HEK293 (cell line): ENCODE results near the gene ABCA7.
A peak's percentile ranks its signal among the peaks of the same experiment; 100 is the strongest.

Source experiments
- CTCF ChIA-PET: fragments of 350-600 bp; formaldehyde crosslinking; extraction: SDS; loops from one replicate; lab custom pipeline; 2021; ENCODE audit warnings: antibody characterized with exemption; lab: Yijun Ruan, JAX
- POLR2A ChIA-PET: fragments of 300-600 bp; formaldehyde crosslinking; extraction: SDS; loops from one replicate; lab custom pipeline; 2020; ENCODE audit warnings: antibody characterized with exemption, inconsistent platforms; lab: Yijun Ruan, JAX
- H3K27ac ChIP-seq: fragments of 200-500 bp; sonication (Bioruptor generic); 2 replicates; pipeline ENCODE4 v1.5.1; 2014; ENCODE audit warnings: low read depth, low read length, control low read depth, inconsistent platforms; ENCODE audit errors: extremely low read depth
- H3K36me3 ChIP-seq, 2 experiments: fragments of 200-500 bp in 1 of 2; sonication (Bioruptor generic) in 1 of 2; 1 replicate in 1 of 2; 2 replicates in 1 of 2; pipeline ENCODE4 v1.5.1; 2014 to 2017; ENCODE audit warnings: inconsistent platforms in 2 of 2, low read length in 2 of 2; ENCODE audit not compliant: control insufficient read depth in 2 of 2, insufficient read depth in 1 of 2
- H3K4me1 ChIP-seq: fragments of 200-500 bp; sonication (Bioruptor generic); 2 replicates; pipeline ENCODE4 v1.5.1; 2014; ENCODE audit warnings: mild to moderate bottlenecking, low read length, inconsistent platforms; ENCODE audit not compliant: control insufficient read depth, insufficient read depth
- H3K4me3 ChIP-seq: 2 replicates; pipeline ENCODE4 v1.5.1; 2011; ENCODE audit warnings: low read depth, mild to moderate bottlenecking, control low read depth, low read length, moderate library complexity
- H3K9me3 ChIP-seq: fragments of 200-500 bp; sonication (Bioruptor generic); 2 replicates; pipeline ENCODE4 v1.5.1; 2014; ENCODE audit warnings: low read depth, low read length, inconsistent platforms; ENCODE audit not compliant: control insufficient read depth, insufficient read depth
- BCL11B ChIP-seq: fragments of 450-650 bp; formaldehyde crosslinking; IDR thresholded peaks from 2 replicates; pipeline ENCODE4 v1.5.1; 2016; ENCODE audit warnings: low read depth, missing biosample characterization, missing genetic modification characterization
- GFI1B ChIP-seq: fragments of 450-650 bp; formaldehyde crosslinking; IDR thresholded peaks from 2 replicates; pipeline ENCODE4 v1.5.1; 2016; ENCODE audit warnings: missing biosample characterization, missing genetic modification characterization
- GLI2 ChIP-seq: fragments of 450-650 bp; formaldehyde crosslinking; IDR thresholded peaks from 2 replicates; pipeline ENCODE4; 2017; ENCODE audit warnings: missing biosample characterization, missing genetic modification characterization, low read depth, borderline replicate concordance
- OSR2 ChIP-seq: fragments of 450-650 bp; formaldehyde crosslinking; IDR thresholded peaks from 2 replicates; pipeline ENCODE4 v1.5.1; 2016; ENCODE audit warnings: missing biosample characterization, missing genetic modification characterization
- PBX3 ChIP-seq: sonication (generic); formaldehyde crosslinking; IDR thresholded peaks from 2 replicates; pipeline ENCODE4 v1.8.1; 2022; ENCODE audit warnings: mild to moderate bottlenecking, moderate library complexity, missing genetic modification reagents
- YY2 ChIP-seq: fragments of 450-650 bp; formaldehyde crosslinking; IDR thresholded peaks from 2 replicates; pipeline ENCODE4 v1.5.1; 2016; ENCODE audit warnings: missing biosample characterization, missing genetic modification characterization
- ZBTB1 ChIP-seq: fragments of 450-650 bp; formaldehyde crosslinking; IDR thresholded peaks from 2 replicates; pipeline ENCODE4 v1.5.1; 2016; ENCODE audit warnings: missing biosample characterization, missing genetic modification characterization
- ZBTB17 ChIP-seq: fragments of 450-650 bp; formaldehyde crosslinking; IDR thresholded peaks from 2 replicates; pipeline ENCODE4 v1.5.1; 2016; ENCODE audit warnings: missing biosample characterization, missing genetic modification characterization
- ZBTB20 ChIP-seq: fragments of 450-650 bp; formaldehyde crosslinking; IDR thresholded peaks from 2 replicates; pipeline ENCODE4 v1.5.1; 2016; ENCODE audit warnings: missing biosample characterization, missing genetic modification characterization
- ZBTB26 ChIP-seq: fragments of 450-650 bp; formaldehyde crosslinking; optimal IDR thresholded peaks from 2 replicates; pipeline ENCODE3; 2016; ENCODE audit warnings: missing biosample characterization, mild to moderate bottlenecking, missing genetic modification characterization
- ZBTB7A ChIP-seq: fragments of 450-650 bp; formaldehyde crosslinking; IDR thresholded peaks from 2 replicates; pipeline ENCODE4 v1.5.1; 2016; ENCODE audit warnings: low read depth, missing biosample characterization, missing genetic modification characterization
- ZFP3 ChIP-seq: fragments of 450-650 bp; formaldehyde crosslinking; IDR thresholded peaks from 2 replicates; pipeline ENCODE4 v1.5.1; 2016; ENCODE audit warnings: low read depth, missing biosample characterization, missing genetic modification characterization
- ZNF10 ChIP-seq: fragments of 450-650 bp; formaldehyde crosslinking; IDR thresholded peaks from 2 replicates; pipeline ENCODE4 v1.5.1; 2017; ENCODE audit warnings: missing biosample characterization, missing genetic modification characterization
- ZNF114 ChIP-seq: fragments of 450-650 bp; formaldehyde crosslinking; IDR thresholded peaks from 2 replicates; pipeline ENCODE4 v1.5.0; 2017; ENCODE audit warnings: missing biosample characterization, missing genetic modification characterization
- ZNF18 ChIP-seq: fragments of 450-650 bp; formaldehyde crosslinking; IDR thresholded peaks from 2 replicates; pipeline ENCODE4 v1.5.1; 2016; ENCODE audit warnings: missing biosample characterization, missing genetic modification characterization
- ZNF184 ChIP-seq: fragments of 450-650 bp; IDR thresholded peaks from 2 replicates; pipeline ENCODE4 v1.5.1; 2018; ENCODE audit warnings: missing biosample characterization, mild to moderate bottlenecking, missing genetic modification characterization
- ZNF302 ChIP-seq: fragments of 450-650 bp; formaldehyde crosslinking; IDR thresholded peaks from 2 replicates; pipeline ENCODE4 v1.5.1; 2016; ENCODE audit warnings: missing biosample characterization, missing genetic modification characterization, low read depth
- ZNF610 ChIP-seq: fragments of 450-650 bp; formaldehyde crosslinking; IDR thresholded peaks from 2 replicates; pipeline ENCODE4 v1.5.1; 2016; ENCODE audit warnings: missing biosample characterization, missing genetic modification characterization, borderline replicate concordance
- TF ChIP-seq, protein P1 (sequence below): fragments of 450-650 bp; formaldehyde crosslinking; IDR thresholded peaks from 2 replicates; pipeline ENCODE4 v1.5.1; 2017; ENCODE audit warnings: missing biosample characterization, missing genetic modification characterization
- TF ChIP-seq, protein P2 (sequence below): fragments of 450-650 bp; formaldehyde crosslinking; IDR thresholded peaks from 2 replicates; pipeline ENCODE4 v1.5.1; 2017; ENCODE audit warnings: missing biosample characterization, mild to moderate bottlenecking, missing genetic modification characterization, moderate library complexity
- TF ChIP-seq, protein P3 (sequence below): fragments of 450-650 bp; formaldehyde crosslinking; IDR thresholded peaks from 2 replicates; pipeline ENCODE4 v1.5.1; 2017; ENCODE audit warnings: missing biosample characterization, missing genetic modification characterization
- TF ChIP-seq, protein P4 (sequence below): fragments of 450-650 bp; IDR thresholded peaks from 2 replicates; pipeline ENCODE4 v1.5.1; 2018; ENCODE audit warnings: missing biosample characterization, mild to moderate bottlenecking, missing genetic modification characterization

Gene ABCA7

GRCh38 chr19:1105008-1105872 lies 65.3 kb downstream of the ABCA7 start (continued):
- TF ChIP-seq ZBTB20 (peak; percentile 31; the same call in 1 of the 2 replicates), ZBTB17 (tag by site-specific recombination) (0 out of 2 replicates have a peak, but pooled peaks have one; percentile 48), ZFP3 (tag by site-specific recombination) (no peak), ZNF610 (tag by site-specific recombination) (no peak), GLI2 (tag by site-specific recombination) (no peak), ZNF302 (no peak), ZBTB7A (tag by site-specific recombination) (0 out of 2 replicates have a peak, but pooled peaks have one; percentile 45), ZNF184 (tag by site-specific recombination) (no peak), BCL11B (tag by site-specific recombination) (peak; percentile 44; the same call in 1 of the 2 replicates), OSR2 (tag by site-specific recombination) (no peak), ZBTB26 (peak; percentile 18)
- TF ChIP-seq, protein P1, sequence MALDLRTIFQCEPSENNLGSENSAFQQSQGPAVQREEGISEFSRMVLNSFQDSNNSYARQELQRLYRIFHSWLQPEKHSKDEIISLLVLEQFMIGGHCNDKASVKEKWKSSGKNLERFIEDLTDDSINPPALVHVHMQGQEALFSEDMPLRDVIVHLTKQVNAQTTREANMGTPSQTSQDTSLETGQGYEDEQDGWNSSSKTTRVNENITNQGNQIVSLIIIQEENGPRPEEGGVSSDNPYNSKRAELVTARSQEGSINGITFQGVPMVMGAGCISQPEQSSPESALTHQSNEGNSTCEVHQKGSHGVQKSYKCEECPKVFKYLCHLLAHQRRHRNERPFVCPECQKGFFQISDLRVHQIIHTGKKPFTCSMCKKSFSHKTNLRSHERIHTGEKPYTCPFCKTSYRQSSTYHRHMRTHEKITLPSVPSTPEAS (tag by site-specific recombination): no peak
- TF ChIP-seq, protein P2, sequence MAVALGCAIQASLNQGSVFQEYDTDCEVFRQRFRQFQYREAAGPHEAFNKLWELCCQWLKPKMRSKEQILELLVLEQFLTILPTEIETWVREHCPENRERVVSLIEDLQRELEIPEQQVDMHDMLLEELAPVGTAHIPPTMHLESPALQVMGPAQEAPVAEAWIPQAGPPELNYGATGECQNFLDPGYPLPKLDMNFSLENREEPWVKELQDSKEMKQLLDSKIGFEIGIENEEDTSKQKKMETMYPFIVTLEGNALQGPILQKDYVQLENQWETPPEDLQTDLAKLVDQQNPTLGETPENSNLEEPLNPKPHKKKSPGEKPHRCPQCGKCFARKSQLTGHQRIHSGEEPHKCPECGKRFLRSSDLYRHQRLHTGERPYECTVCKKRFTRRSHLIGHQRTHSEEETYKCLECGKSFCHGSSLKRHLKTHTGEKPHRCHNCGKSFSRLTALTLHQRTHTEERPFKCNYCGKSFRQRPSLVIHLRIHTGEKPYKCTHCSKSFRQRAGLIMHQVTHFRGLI (tag by site-specific recombination): no peak

GRCh38 chr19:1105873-1106840 lies 66.2 kb downstream of the ABCA7 start:
- Histone ChIP-seq H3K4me3 (no peak overlapping the region), H3K36me3 (peaks cover 0 to 49% of the 10 kb centered on the region in 2 experiments; a peak in 1 of 3 replicates), H3K27ac (no peak overlapping the region), H3K4me1 (no peaks in the 10 kb centered on the region; the same call in 1 of the 2 replicates), H3K9me3 (no peaks in the 10 kb centered on the region)
- ChIA-PET POLR2A (interaction anchor here (1.8 to 2.3 kb wide), 2 partner anchors 12 to 21 kb away, joined by 6 to 11 read pairs; no protein-coding TSS in a partner anchor), CTCF (interaction anchor here (0.7 kb wide), 1 partner anchor 89 kb away, joined by 3 read pairs; no protein-coding TSS in a partner anchor)
- TF ChIP-seq YY2 (tag by site-specific recombination) (no peak), GFI1B (tag by site-specific recombination) (no peak), ZNF114 (tag by site-specific recombination) (no peak), PBX3 (CRISPR knock-in tag) (no peak), ZNF10 (tag by site-specific recombination) (no peak), ZNF18 (no peak), ZBTB1 (tag by site-specific recombination) (no peak)
- TF ChIP-seq, protein P3, sequence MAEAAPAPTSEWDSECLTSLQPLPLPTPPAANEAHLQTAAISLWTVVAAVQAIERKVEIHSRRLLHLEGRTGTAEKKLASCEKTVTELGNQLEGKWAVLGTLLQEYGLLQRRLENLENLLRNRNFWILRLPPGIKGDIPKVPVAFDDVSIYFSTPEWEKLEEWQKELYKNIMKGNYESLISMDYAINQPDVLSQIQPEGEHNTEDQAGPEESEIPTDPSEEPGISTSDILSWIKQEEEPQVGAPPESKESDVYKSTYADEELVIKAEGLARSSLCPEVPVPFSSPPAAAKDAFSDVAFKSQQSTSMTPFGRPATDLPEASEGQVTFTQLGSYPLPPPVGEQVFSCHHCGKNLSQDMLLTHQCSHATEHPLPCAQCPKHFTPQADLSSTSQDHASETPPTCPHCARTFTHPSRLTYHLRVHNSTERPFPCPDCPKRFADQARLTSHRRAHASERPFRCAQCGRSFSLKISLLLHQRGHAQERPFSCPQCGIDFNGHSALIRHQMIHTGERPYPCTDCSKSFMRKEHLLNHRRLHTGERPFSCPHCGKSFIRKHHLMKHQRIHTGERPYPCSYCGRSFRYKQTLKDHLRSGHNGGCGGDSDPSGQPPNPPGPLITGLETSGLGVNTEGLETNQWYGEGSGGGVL: no peak
- TF ChIP-seq, protein P4, sequence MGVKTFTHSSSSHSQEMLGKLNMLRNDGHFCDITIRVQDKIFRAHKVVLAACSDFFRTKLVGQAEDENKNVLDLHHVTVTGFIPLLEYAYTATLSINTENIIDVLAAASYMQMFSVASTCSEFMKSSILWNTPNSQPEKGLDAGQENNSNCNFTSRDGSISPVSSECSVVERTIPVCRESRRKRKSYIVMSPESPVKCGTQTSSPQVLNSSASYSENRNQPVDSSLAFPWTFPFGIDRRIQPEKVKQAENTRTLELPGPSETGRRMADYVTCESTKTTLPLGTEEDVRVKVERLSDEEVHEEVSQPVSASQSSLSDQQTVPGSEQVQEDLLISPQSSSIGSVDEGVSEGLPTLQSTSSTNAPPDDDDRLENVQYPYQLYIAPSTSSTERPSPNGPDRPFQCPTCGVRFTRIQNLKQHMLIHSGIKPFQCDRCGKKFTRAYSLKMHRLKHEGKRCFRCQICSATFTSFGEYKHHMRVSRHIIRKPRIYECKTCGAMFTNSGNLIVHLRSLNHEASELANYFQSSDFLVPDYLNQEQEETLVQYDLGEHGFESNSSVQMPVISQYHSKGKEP (tag by site-specific recombination): no peak
